Measurements from ENCODE around the gene COL23A1.

GRCh38 chr5:178232124-178232919, 357.9 kb downstream of the COL23A1 start, which contains the start of gene PHYKPL:
- TF ChIP-seq CTCF (CRISPR knock-in tag; IDR thresholded peaks at IDR 0.05): peak; percentile 18; the same call in 1 of the 2 replicates
- no peak for TF ChIP-seq GABPA (IDR thresholded peaks at IDR 0.05; ENCODE audit: low read depth, low read length)
- TF ChIP-seq GABPA (CRISPR knock-in tag; IDR thresholded peaks at IDR 0.05; ENCODE audit: low read depth): peak; percentile 34; the same call in 1 of the 2 replicates
- no peak for TF ChIP-seq GTF2F1 (IDR thresholded peaks at IDR 0.05; ENCODE audit: low read length)
- TF ChIP-seq CREM (IDR thresholded peaks at IDR 0.05): no peak
- no peak for TF ChIP-seq CREM (CRISPR knock-in tag; IDR thresholded peaks at IDR 0.05)
- no peak for TF ChIP-seq NR3C1 (CRISPR knock-in tag; IDR thresholded peaks at IDR 0.05)
